ENCODE measurements around the gene TEK.

TEK gene

GRCh38 chr9:27165068-27165467, 56.0 kb downstream of the TEK start:
- no peaks in the 10 kb centered on the region for H3K27me3 ChIP-seq (ENCODE audit: insufficient read depth, low read length, poor library complexity, severe bottlenecking)
- H2AFZ ChIP-seq (ENCODE audit: low read length), result no peak overlapping the region

GRCh38 chr9:27165670-27166069, 56.6 kb downstream of the TEK start:
- Histone ChIP-seq H3K9me3 (ENCODE audit: insufficient read depth, low read depth, low read length) (no peaks in the 10 kb centered on the region), H3K4me1 (ENCODE audit: insufficient read depth, low read length, poor library complexity, severe bottlenecking) (no peaks in the 10 kb centered on the region)
- TF ChIP-seq EZH2phosphoT487 (IDR thresholded peaks at IDR 0.05; ENCODE audit: borderline replicate concordance) (no peak), CTCF (conservative IDR thresholded peaks at IDR 0.05; ENCODE audit: low read length) (no peak)

More at GRCh38 chr9:27165068-27165467, 56.0 kb downstream of the TEK start:
- no peak overlapping the region for H3K9ac ChIP-seq (ENCODE audit: low read depth, low read length, poor library complexity, severe bottlenecking)
- no peak overlapping the region for H3K4me2 ChIP-seq (ENCODE audit: low read depth, low read length, poor library complexity, severe bottlenecking)
- H3K9me3 ChIP-seq (ENCODE audit: insufficient read depth, low read depth, low read length), result no peaks in the 10 kb centered on the region
- no peaks in the 10 kb centered on the region for H3K4me1 ChIP-seq (ENCODE audit: insufficient read depth, low read length, poor library complexity, severe bottlenecking)
- H3F3A ChIP-seq (ENCODE audit: low read depth), result no peaks in the 10 kb centered on the region
- H3K9me2 ChIP-seq (replicated peaks; ENCODE audit: low read depth, low read length), result no peaks in the 10 kb centered on the region
- no peaks in the 10 kb centered on the region for H3K36me3 ChIP-seq (ENCODE audit: insufficient read depth, low read length)
- H3K4me3 ChIP-seq (ENCODE audit: low read length, poor library complexity, severe bottlenecking), result no peak overlapping the region
- no peaks in the 10 kb centered on the region for H3K79me2 ChIP-seq (ENCODE audit: insufficient read depth, low read length)
- H4K20me1 ChIP-seq (ENCODE audit: insufficient read depth, low read length, poor library complexity, severe bottlenecking), result no peaks in the 10 kb centered on the region
- no peak for TF ChIP-seq CTCF (conservative IDR thresholded peaks at IDR 0.05; ENCODE audit: low read length)
- no peak for TF ChIP-seq EZH2phosphoT487 (IDR thresholded peaks at IDR 0.05; ENCODE audit: borderline replicate concordance)

GRCh38 chr9:27168496-27168895, 59.5 kb downstream of the TEK start:
- H4K20me1 ChIP-seq (ENCODE audit: insufficient read depth, low read length, poor library complexity, severe bottlenecking), result no peaks in the 10 kb centered on the region
- no peak for TF ChIP-seq EZH2phosphoT487 (IDR thresholded peaks at IDR 0.05; ENCODE audit: borderline replicate concordance)
- TF ChIP-seq CTCF (conservative IDR thresholded peaks at IDR 0.05; ENCODE audit: low read length), result no peak
- no peaks in the 10 kb centered on the region for H3K9me3 ChIP-seq (ENCODE audit: insufficient read depth, low read depth, low read length)

More at GRCh38 chr9:27165670-27166069, 56.6 kb downstream of the TEK start:
- Histone ChIP-seq H2AFZ (ENCODE audit: low read length) (no peak overlapping the region), H3K9me2 (replicated peaks; ENCODE audit: low read depth, low read length) (no peaks in the 10 kb centered on the region), H3K4me3 (ENCODE audit: low read length, poor library complexity, severe bottlenecking) (no peak overlapping the region), H4K20me1 (ENCODE audit: insufficient read depth, low read length, poor library complexity, severe bottlenecking) (no peaks in the 10 kb centered on the region), H3K9ac (ENCODE audit: low read depth, low read length, poor library complexity, severe bottlenecking) (no peak overlapping the region), H3K27me3 (ENCODE audit: insufficient read depth, low read length, poor library complexity, severe bottlenecking) (no peaks in the 10 kb centered on the region), H3K36me3 (ENCODE audit: insufficient read depth, low read length) (no peaks in the 10 kb centered on the region), H3K4me2 (ENCODE audit: low read depth, low read length, poor library complexity, severe bottlenecking) (no peak overlapping the region), H3F3A (ENCODE audit: low read depth) (no peaks in the 10 kb centered on the region), H3K79me2 (ENCODE audit: insufficient read depth, low read length) (no peaks in the 10 kb centered on the region)

More at GRCh38 chr9:27168496-27168895, 59.5 kb downstream of the TEK start:
- no peak overlapping the region for H3K4me2 ChIP-seq (ENCODE audit: low read depth, low read length, poor library complexity, severe bottlenecking)
- H3F3A ChIP-seq (ENCODE audit: low read depth), result no peaks in the 10 kb centered on the region
- no peaks in the 10 kb centered on the region for H3K27me3 ChIP-seq (ENCODE audit: insufficient read depth, low read length, poor library complexity, severe bottlenecking)
- H2AFZ ChIP-seq (ENCODE audit: low read length), result no peak overlapping the region
- H3K4me3 ChIP-seq (ENCODE audit: low read length, poor library complexity, severe bottlenecking), result no peak overlapping the region
- no peaks in the 10 kb centered on the region for H3K4me1 ChIP-seq (ENCODE audit: insufficient read depth, low read length, poor library complexity, severe bottlenecking)
- H3K9ac ChIP-seq (ENCODE audit: low read depth, low read length, poor library complexity, severe bottlenecking), result no peak overlapping the region
- H3K36me3 ChIP-seq (ENCODE audit: insufficient read depth, low read length), result no peaks in the 10 kb centered on the region
- no peaks in the 10 kb centered on the region for H3K79me2 ChIP-seq (ENCODE audit: insufficient read depth, low read length)
- H3K9me2 ChIP-seq (replicated peaks; ENCODE audit: low read depth, low read length), result no peaks in the 10 kb centered on the region

Data from Loucy (cell line).